Measurements from ENCODE around the gene THADA.

DNA sequence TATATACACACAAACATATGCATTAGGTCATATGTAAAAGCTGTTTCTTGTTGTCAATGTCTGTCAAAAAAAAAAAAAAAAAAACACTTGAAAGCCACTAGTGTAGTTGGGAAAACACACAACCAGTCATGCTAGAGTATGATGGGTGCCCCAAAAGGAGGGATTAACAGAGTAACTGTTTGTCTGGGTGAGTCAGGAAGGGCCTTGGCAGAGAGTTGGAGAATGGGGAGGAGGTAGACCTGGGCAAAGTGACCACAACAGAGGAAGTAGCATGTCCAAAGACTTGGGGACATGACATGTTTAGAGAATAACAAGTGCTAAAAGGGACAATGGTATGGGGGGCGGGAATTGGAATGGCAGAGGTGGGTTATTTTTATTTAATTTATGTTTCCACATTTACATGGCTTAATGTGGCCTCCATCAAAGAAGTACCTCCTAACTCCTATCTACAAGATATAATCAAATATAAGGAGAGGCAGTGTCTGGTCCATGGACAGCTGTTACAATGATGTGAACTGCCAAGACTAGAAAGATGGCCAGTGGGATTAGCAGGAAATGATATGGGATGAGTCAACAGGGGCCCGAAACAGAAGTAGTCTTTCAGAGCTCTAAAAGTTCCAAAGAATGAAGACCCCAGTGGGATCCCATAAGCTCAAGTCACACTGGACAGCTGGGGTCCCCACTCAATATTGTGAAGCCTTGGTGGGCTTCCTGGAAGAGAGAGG, 269.6 kb downstream of the THADA start:
- TF ChIP-seq HOXC10 (CRISPR knock-in tag; IDR thresholded peaks at IDR 0.05): no peak
- TF ChIP-seq ZNF785 (tag by site-specific recombination; IDR thresholded peaks at IDR 0.05): no peak
- TF ChIP-seq, protein P1, sequence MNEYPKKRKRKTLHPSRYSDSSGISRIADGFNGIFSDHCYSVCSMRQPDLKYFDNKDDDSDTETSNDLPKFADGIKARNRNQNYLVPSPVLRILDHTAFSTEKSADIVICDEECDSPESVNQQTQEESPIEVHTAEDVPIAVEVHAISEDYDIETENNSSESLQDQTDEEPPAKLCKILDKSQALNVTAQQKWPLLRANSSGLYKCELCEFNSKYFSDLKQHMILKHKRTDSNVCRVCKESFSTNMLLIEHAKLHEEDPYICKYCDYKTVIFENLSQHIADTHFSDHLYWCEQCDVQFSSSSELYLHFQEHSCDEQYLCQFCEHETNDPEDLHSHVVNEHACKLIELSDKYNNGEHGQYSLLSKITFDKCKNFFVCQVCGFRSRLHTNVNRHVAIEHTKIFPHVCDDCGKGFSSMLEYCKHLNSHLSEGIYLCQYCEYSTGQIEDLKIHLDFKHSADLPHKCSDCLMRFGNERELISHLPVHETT (tag by site-specific recombination; IDR thresholded peaks at IDR 0.05): no peak
- TF ChIP-seq ZNF24 (tag by site-specific recombination; IDR thresholded peaks at IDR 0.05): no peak
- TF ChIP-seq, protein P2, sequence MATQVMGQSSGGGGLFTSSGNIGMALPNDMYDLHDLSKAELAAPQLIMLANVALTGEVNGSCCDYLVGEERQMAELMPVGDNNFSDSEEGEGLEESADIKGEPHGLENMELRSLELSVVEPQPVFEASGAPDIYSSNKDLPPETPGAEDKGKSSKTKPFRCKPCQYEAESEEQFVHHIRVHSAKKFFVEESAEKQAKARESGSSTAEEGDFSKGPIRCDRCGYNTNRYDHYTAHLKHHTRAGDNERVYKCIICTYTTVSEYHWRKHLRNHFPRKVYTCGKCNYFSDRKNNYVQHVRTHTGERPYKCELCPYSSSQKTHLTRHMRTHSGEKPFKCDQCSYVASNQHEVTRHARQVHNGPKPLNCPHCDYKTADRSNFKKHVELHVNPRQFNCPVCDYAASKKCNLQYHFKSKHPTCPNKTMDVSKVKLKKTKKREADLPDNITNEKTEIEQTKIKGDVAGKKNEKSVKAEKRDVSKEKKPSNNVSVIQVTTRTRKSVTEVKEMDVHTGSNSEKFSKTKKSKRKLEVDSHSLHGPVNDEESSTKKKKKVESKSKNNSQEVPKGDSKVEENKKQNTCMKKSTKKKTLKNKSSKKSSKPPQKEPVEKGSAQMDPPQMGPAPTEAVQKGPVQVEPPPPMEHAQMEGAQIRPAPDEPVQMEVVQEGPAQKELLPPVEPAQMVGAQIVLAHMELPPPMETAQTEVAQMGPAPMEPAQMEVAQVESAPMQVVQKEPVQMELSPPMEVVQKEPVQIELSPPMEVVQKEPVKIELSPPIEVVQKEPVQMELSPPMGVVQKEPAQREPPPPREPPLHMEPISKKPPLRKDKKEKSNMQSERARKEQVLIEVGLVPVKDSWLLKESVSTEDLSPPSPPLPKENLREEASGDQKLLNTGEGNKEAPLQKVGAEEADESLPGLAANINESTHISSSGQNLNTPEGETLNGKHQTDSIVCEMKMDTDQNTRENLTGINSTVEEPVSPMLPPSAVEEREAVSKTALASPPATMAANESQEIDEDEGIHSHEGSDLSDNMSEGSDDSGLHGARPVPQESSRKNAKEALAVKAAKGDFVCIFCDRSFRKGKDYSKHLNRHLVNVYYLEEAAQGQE (tag by site-specific recombination; IDR thresholded peaks at IDR 0.05): no peak
- TF ChIP-seq ZBTB17 (tag by site-specific recombination; IDR thresholded peaks at IDR 0.05): no peak
- no peak for TF ChIP-seq BCL11A (tag by site-specific recombination; IDR thresholded peaks at IDR 0.05; ENCODE audit: low read depth)
- no peak for TF ChIP-seq ZNF335 (tag by site-specific recombination; conservative IDR thresholded peaks at IDR 0.05)
- TF ChIP-seq ZNF274 (IDR thresholded peaks at IDR 0.05; ENCODE audit: low read length): no peak
- TF ChIP-seq ZNF274 (tag by site-specific recombination; IDR thresholded peaks at IDR 0.05; ENCODE audit: borderline replicate concordance): no peak
- TF ChIP-seq, protein P3, sequence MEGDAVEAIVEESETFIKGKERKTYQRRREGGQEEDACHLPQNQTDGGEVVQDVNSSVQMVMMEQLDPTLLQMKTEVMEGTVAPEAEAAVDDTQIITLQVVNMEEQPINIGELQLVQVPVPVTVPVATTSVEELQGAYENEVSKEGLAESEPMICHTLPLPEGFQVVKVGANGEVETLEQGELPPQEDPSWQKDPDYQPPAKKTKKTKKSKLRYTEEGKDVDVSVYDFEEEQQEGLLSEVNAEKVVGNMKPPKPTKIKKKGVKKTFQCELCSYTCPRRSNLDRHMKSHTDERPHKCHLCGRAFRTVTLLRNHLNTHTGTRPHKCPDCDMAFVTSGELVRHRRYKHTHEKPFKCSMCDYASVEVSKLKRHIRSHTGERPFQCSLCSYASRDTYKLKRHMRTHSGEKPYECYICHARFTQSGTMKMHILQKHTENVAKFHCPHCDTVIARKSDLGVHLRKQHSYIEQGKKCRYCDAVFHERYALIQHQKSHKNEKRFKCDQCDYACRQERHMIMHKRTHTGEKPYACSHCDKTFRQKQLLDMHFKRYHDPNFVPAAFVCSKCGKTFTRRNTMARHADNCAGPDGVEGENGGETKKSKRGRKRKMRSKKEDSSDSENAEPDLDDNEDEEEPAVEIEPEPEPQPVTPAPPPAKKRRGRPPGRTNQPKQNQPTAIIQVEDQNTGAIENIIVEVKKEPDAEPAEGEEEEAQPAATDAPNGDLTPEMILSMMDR (tag by site-specific recombination; IDR thresholded peaks at IDR 0.05): no peak
- no peak for TF ChIP-seq SCRT1 (tag by site-specific recombination; IDR thresholded peaks at IDR 0.05; ENCODE audit: borderline replicate concordance)

Data from HEK293 (cell line).